ENCODE data around the gene RIMBP2.
"Not testable (repeated sequence)": the region's sequence is repeated elsewhere in the genome, so short reads cannot be mapped to it uniquely, and the experiment has no call there.

Gene RIMBP2

DNA sequence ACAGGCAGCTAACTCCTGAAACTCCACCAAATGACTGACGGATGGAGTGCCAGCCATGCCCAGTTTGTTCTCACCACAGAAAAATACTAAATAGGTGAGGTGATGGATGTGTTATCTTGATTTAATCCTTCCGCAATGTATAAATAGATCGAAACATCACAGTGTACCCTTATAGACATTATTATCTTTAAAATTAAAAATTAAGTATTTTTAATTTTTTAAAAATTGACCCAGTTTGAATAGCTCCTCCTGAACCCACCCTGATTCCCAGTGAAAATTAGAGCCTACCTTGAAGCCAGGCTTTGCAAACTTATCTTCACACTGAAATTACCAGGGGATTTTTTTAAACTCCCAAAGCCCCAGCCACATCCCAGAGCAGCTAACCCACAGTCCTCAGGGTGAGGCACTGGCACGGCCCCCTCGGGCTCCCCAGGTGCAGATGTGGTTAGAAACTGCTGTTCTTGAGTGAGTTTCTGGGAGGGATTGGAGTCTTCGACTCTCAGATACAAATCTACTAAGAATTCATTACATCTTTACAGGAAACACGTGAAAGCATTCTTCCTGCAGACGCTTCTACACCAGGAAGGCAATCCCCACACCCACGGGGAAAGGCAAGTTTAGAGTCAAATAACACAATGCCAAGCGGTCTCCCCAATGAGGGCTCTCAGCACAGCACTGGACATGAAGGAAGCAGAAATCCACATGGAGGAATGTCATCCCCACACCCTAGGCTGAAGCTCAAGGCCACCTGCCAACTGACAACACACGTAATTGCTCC, 126.4 kb downstream of the RIMBP2 start:
- no peak for DNase-seq

DNA sequence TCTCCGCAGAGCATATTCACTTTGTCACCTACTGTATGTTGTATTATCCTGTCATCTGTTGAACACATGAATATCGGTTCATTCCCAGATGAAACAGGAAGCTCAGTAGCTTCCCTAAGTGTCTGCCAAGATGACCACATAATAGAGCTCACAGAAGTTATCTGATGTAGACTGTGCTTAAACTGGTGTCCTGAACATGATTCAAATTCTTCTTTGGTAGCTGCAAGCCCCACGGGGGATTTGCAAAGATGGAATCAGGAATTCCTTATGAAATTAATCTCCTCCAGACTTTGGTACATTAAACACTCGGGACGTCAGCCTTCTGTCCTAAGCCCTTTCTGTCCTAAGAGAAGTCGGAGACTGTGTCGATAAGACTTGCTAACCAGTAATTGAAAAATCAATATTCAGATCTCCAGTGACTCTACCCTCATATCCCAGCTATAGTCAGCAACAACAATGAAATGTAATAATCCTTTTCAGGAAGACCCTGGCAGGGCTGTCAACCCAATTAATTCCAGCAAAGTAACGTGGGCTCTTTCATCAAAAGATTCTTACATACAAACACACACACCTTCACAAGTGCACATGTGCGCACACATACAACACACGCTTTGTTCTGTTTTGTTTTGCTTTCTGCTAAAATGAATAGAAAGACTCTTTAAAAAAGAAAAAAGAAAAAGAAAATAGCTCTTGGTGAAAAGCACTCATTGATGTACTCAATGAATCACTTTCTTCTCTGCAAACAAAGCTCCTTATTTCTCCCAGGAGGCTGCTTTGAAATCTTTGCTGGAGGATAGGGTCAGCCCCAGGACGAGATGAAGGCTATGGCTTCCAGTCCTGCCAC, 127.2 kb downstream of the RIMBP2 start:
- no peak for DNase-seq

DNA sequence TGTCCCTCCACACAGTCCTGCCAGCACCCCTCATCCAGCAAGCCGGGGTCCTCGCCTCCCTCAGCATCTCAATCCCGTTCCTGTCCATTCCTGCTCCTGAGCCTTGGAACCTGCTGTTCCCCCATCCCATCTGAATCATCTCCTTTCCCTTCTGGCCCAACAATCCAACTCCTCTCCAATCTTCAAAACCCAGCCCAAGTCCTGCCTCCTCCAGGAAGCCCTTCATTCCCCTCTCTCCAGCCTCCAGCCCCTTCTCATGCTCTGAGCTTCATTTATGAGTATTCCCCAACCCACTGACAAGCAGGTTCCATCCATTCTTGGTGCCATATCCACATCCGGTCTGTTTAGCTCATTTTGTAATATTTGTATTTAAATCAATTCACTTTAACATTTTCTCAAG, 128.1 kb downstream of the RIMBP2 start:
- no peak for DNase-seq

DNA sequence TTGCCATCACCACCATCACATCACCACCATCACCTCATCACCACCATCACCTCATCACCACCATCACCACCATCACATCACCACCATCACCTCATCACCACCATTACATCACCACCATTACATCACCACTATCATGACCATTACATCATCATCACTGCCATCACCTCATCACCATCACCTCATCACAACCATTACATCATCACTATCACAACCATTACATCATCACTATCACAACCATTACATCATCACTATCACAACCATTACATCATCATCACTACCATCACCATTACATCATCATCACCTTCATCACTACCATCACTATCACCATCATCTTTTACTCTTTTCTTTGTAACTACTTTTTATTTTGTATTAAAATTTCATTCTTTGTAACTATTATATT, 131.6 kb downstream of the RIMBP2 start:
- not testable (repeated sequence) for DNase-seq

DNA sequence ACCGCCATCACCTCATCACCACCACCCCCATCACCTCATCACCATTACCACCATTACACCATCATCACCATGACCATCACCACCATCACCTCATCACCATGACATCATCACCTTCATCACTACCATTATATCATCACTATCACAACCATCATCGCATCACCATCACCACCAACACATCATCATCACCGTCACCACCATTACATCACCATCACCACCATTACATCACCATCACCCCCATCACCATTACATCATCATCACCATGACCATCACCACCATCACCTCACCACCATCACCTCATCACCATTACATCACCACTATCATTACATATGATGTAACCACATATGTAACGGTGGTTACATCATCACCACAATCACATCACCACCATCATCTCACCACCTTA, 132.3 kb downstream of the RIMBP2 start:
- no peak for DNase-seq

DNA sequence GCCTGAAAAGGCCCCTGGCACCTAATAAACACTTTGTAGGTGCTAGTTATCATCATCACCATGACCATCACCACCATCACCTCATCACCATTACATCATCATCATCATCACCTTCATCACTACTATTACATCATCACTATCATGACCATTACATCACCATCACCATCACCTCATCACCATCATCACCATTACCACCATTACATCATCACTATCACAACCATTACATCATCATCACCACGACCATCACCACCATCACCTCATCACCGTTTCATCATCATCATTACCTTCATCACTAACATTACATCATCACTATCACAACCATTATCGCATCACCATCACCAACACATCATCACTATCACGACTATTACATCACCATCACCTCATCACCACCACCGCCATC, 132.8 kb downstream of the RIMBP2 start:
- DNase-seq: no peak

DNA sequence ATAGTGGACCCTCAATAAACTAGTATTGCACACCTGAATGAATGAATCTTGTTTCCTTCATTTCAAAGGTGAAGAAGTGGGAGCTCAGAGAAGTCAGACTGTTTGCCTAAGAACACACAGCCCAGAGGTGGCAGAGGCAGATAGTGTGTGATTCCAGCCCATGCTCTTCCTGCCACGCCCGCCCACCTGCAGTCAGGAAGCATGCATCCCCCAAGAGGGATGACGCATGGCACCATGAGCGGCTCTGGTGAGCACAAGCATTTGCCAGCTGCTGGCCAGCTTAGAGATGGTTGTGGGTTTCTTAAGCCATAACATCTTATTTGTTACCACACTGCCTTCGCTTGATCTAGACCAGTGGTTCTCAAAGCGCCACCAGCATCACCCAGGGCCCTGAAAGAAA, 133.8 kb downstream of the RIMBP2 start:
- DNase-seq: no peak

DNA sequence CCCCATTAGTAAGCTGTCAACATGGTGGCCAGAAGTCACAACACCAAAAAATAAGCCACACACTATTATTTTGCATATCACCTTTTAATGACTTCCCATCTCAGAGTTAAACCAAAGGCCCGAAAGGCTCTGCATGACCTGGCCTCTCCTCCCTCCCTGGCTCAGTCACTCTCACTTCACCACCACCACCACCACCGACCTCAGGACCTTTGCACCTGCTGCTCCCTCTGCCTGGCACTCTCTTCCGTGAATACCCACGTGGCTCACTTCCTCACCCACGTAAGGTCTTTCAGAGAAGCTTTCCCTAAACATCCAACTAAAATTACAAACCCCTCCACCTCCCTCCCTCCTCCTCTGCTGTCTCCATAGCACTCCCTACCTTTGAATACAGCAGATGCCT, 134.3 kb downstream of the RIMBP2 start:
- no peak for DNase-seq

DNA sequence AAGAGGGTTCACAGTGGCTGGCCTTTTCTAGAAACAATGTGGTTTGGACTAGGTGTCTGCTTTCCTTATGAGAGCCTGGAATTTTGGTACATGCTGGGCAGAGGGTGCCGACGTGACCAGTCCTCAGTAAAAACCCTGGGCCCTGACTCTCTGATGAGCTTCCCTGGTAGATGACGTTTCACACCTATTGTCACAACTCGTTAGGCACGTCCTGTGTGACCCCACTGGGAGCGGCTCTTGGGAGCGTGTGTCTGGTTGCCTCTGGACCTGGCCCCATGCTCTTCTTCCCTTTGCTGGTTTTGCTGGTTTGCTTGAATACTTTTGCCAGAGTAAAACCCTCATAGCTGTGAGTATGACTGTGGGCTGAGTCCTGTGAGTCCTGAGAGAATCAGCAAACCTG, 136.9 kb downstream of the RIMBP2 start:
- DNase-seq: no peak

DNA sequence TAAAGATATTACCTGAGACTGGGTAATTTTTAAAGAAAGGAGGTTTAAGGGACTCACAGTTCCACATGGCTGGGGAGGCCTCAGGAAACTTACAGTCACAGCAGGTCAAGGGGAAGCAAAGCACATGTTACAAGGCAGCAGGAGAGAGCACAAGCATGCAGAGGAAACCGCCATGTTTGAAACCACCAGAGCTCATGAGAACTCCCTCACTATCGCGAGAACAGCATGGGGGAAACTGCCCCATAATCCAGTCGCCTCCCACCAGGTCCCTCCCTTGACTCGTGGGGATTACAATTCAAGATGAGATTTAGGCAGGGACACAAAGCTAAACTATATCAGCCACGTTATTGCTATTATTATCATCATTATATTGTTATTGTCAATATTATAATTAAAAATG, 138.7 kb downstream of the RIMBP2 start:
- no peak for DNase-seq

DNA sequence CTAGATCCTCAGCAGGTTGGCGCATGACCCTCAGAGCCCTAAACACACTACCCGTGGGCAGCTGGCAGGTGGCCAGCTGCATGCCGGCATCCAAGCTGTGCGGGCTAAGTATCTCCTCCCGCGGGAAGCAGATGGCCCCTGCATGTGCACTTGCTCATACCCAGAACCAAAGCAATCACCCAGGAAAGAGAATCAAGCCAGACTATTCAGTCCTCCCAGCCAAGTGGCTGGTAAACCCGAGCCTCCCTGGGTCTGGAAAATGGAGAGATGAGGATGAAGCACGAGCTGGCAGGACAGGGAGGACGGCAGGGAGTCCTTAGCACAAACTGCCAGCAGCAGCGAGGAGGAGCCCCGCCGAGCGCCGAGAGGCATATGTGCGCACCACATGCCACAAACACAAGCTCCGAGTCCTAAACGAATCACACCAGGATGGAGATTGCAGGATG, 139.7 kb downstream of the RIMBP2 start:
- DNase-seq: no peak

DNA sequence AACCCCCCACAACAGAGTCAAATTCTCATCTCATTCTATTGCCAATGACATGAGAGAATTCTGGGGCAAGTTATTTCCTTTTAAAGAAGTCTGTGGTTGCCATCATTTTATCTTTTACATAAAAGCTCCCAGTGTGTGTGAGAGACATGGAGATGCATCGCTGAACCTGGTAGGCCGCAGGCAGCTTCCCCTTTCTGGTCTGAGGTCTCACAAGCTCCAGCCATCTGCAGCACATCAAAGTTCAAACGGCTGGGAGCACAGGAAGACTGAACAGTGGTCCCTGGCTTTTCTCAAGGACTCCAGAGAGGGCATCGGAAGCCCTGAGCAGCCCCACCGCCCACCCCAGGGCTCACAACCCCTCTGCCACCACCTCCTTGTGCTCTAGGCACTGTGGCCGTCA, 141.7 kb downstream of the RIMBP2 start:
- no peak for DNase-seq

DNA sequence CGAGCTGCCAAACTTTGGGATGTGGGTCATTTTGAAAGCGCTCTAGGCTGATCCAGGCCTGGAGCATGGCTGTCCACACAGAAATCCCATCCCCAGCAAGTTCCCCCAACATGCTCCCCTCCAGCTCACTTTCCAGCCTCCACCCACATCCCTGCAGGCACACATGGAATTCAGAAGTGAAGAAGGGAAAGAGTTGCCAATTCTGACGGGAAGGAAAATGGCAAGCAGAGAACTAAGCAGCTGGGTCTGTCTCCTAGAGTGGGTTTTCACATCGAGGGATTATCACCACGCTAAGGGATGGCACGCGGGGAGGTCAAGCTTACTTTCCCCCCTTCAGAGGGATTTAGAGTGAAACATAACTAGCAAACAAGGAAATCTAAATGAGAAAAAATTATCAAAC, 142.3 kb downstream of the RIMBP2 start:
- no peak for DNase-seq

DNA sequence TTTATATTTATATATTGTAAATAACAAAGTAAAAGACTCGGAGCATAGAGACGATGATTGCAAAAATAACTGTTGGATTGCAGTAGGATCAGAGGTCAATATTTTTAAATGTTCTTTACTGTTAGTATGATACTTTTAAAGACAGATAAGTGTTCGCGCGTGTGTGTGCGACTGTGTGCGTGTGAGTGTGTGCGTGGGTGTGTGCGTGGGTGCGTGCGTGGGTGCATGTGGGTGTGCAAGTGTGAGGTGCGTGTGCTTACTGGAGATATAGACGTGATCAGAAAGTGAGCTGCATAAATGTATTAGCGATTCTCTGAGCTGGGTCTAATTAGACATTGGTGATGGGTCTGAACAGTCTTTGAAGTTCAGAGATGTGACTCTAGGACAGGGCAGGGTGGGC, 142.9 kb downstream of the RIMBP2 start:
- DNase-seq: no peak

DNA sequence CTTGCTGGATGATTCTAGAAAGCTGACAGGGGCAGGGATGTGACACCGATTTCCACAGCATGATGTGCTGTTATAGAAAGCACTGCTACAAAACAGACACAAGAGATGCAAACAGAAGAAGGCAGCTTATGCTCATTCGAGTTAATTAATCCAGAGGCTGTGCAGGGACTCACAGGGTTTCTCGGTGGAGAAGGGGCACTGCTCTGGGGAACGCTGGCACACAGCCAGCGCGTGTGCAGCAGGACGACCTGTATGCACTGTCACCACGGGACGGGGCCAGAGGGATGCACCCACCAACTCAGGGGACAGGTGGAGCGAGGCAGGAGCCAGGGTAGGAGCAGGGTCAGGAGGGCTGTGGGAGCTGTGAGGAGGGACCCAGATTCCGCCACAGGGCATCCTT, 143.5 kb downstream of the RIMBP2 start:
- no peak for DNase-seq

DNA sequence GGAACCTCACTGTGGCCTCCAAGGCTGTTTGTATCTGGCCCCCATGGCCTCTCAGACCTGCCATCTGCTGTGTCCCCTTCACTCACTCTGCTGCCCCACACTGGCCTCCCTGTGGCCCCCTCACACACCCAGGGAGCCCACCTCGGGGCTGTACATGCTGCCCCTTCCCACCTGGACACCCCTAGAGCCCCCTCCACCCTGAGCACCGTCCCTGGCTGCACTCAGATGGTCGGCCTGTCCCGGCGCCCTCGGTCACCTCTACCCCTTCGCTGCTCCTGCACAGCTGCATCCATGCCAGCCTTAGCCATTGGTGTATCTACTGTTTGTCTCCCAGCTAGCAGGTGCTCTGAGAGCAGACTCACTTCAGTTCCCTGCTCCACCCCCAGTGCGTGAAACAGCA, 144.4 kb downstream of the RIMBP2 start:
- no peak for DNase-seq

DNA sequence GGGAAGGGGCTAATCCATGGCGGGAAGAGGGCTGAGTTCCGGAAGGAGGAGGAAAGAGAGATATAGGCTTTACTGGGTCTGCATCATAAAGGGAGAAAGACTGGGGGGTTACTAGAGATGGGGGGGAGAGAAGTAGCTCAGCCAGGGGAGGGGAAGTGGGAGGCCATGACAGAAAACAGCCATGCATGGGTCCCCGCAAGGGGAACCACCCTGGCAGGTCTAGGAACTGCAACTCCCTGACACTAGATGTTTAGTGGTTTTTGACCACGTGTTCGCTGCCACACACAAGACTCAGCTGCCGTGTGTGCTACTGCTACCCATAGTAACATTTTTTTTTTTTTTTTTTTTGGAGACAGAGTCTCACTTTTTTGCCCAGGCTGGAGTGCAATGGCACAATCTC, 145.0 kb downstream of the RIMBP2 start:
- no peak for DNase-seq

DNA sequence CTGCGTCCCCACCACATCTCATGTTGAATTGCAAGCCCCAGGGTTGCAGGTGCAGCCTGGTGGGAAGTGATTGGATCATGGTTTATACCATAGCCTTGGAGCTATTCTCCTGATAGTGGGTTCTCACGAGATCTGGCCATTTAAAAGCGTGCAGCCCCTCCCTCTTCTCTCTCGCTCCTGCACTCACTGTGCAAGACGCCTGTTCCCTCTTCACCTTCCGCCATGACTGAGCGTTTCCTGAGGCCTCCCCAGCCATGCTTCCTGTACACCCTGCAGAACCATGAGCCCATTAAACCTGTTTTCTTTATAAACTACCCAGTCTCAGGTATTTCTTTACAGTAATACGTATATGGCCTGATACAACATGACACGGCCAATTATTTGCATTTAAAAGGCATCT, 146.6 kb downstream of the RIMBP2 start:
- no peak for DNase-seq

DNA sequence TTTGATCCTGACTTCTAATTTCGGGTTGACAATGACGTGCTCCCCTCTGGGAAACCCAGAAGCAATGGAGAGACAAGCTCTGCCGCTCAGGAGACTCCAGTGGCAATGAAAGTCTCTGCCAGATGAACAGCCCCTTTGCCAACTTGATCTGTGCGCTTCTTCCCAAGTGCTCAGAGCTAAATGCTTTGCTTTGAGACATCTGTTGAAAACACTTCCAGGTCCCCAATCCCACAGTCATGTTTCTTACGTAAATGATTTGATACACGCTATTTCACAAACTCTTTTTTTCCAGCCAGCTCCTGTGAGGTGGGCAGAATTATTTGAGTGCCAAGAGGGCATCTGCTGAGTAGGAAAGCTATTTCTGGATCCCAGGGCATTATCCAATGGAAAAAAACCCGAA, 147.6 kb downstream of the RIMBP2 start:
- DNase-seq: no peak

DNA sequence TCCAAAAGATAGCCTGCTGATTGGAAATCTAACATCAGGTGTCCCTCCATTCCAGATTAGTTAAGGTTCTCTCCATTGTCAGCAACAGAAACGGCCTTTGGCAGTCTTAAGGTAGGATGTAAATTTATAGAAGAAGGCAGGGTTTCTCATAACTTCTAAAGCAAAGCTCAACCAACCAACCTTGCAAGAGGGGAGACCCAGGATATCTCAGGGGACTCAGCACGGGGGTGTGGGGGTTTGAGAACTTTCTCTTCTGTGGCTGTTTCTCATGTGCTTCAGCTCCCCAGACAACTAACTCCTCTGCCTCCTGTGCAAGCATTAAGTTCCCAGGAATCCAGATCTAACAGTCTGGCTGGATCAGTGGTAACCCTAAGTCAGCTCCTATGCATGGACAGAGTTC, 148.1 kb downstream of the RIMBP2 start:
- no peak for DNase-seq

DNA sequence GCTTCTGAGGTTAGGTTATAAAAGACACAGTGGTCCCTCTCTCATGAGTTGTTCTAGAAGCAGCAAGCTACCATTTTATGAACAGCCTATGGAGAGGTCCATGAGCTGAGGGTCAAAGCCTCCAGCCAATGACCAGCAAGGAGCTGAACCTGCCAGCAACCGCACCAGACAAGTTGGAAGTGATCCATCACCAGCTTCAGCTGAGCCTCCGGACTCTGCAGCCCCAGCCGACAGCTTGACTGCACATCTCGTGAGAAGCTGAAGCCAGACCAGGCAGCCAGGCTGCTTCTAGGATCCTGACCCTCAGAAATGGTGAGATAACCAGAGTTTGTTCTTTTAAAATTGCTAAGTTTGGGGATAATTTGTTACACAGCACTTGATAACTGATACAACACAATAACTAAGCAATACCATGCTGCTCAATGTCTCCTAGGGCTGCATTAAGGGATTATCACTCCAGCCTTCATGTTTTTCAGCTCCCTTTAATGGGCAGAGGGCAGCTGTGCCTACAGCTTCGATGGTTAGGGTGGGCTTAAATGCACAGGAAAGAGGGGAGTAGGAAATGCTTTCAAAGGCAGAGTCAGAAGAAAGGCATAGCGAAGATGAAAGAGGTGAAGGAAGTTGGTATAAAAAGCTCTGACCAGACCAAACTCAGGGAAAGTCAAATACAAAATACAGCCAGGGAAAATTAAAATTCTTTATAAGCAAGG, 149.5 kb downstream of the RIMBP2 start:
- no peak for DNase-seq

DNA sequence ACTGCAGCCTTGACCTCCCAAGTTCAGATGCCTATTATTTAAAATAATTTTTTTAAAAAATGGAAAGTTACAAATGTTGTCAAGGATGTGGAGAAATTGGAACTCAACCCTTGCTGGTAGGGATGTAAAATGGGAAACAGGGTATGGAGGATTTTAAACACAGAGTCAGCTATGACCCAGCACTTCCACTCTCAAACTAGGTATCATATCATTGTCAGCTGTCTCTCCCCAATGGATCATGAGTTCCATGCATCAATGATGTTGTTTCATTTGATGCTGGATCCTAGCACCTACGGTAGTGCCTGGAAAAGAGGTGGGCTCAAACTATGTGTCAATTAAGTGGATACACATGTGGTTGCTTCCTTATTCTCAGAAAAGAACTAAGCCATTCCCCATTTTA, 150.9 kb downstream of the RIMBP2 start:
- DNase-seq: no peak

DNA sequence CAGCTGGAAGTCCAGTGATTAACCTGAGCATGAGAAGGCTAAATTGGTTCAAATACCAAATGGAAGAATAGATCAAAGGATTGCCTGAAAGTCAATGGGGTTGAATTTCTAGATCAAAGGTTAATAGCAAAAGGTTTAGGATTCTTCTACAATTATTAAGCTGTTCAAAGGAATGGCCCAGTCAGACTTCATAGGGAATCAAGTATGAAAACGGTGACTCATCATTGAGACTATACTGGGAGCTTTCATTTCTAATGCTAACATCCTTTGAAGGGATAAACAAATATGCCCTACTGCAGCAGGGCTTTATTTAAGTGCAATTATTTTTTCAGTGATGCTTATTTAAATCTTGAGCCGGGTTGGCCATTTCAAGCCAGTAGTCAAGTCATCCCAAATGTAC, 152.8 kb downstream of the RIMBP2 start:
- DNase-seq: no peak

DNA sequence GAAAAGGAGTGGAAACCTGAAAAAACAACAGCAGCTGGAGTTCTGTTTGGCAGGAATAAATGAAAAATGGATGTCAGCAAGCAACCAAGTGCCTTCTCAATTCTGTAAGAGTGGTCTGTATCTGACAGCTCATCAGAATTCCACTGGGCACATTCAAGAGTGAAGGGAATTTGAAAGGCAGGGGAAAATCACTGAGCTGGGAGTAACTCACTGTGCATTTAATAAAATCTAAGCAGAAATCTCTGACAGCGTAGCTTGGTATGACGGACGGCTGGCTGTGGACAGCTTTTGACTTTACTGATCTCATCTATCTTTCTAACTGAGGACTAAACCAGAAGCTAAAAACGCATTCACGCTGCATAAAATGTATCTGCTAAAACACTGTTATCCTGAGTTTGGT, 153.4 kb downstream of the RIMBP2 start:
- DNase-seq: no peak

All from T-helper 1 cell (primary cell).